GM06990 (cell line): ENCODE measurements around the gene RIPK4.

Experiments
- DNase-seq: peaks from one replicate; pipeline ENCODE4 v3.0.0-alpha.2; 2011; ENCODE audit not compliant: insufficient read length; ENCODE audit errors: extremely low read depth
- H3K27me3 ChIP-seq: replicated peaks from 2 replicates; pipeline ENCODE4 v1.6.0; 2011; ENCODE audit warnings: low read length; ENCODE audit not compliant: control insufficient read depth, insufficient read depth
- H3K36me3 ChIP-seq: 2 replicates; pipeline ENCODE4 v1.5.1; 2011; ENCODE audit warnings: low read length; ENCODE audit not compliant: control insufficient read depth, insufficient read depth
- H3K4me3 ChIP-seq: replicated peaks from 2 replicates; pipeline ENCODE4 v1.5.1; 2011; ENCODE audit warnings: low read depth, mild to moderate bottlenecking, control low read depth, low read length
- TF ChIP-seq, protein P1 (sequence below): IDR thresholded peaks from 2 replicates; pipeline ENCODE4 v1.5.1; 2011; ENCODE audit warnings: low read length, control low read depth, mild to moderate bottlenecking, inconsistent platforms; ENCODE audit not compliant: insufficient read depth, poor library complexity, severe bottlenecking

Gene RIPK4

DNA sequence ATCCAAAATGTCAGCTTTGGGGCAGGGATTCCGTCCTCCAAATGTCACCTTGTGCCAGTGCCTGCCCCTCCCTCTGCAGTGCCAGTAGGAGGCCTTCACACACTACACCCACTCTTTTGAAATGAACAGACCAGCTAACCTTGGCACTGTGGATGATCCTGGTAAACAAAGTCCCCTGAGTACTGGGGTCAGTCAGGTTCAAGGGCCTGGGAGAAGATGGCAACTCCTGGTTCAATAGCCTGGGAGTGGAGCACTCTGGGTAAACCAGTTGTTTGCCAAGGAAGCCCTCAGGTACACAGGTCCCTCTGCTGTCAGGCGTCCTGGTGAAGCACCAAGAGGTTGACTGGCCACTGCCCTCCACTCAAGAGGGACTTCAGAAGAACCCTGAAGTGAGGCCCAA lies 30.4 kb downstream of the RIPK4 start:
- TF ChIP-seq, protein P1, sequence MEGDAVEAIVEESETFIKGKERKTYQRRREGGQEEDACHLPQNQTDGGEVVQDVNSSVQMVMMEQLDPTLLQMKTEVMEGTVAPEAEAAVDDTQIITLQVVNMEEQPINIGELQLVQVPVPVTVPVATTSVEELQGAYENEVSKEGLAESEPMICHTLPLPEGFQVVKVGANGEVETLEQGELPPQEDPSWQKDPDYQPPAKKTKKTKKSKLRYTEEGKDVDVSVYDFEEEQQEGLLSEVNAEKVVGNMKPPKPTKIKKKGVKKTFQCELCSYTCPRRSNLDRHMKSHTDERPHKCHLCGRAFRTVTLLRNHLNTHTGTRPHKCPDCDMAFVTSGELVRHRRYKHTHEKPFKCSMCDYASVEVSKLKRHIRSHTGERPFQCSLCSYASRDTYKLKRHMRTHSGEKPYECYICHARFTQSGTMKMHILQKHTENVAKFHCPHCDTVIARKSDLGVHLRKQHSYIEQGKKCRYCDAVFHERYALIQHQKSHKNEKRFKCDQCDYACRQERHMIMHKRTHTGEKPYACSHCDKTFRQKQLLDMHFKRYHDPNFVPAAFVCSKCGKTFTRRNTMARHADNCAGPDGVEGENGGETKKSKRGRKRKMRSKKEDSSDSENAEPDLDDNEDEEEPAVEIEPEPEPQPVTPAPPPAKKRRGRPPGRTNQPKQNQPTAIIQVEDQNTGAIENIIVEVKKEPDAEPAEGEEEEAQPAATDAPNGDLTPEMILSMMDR: no peak
- Histone ChIP-seq H3K36me3 (no peaks in the 10 kb centered on the region), H3K4me3 (no peak overlapping the region), H3K27me3 (no peaks in the 10 kb centered on the region; the same call in 1 of the 2 replicates)
- DNase-seq: no peak

DNA sequence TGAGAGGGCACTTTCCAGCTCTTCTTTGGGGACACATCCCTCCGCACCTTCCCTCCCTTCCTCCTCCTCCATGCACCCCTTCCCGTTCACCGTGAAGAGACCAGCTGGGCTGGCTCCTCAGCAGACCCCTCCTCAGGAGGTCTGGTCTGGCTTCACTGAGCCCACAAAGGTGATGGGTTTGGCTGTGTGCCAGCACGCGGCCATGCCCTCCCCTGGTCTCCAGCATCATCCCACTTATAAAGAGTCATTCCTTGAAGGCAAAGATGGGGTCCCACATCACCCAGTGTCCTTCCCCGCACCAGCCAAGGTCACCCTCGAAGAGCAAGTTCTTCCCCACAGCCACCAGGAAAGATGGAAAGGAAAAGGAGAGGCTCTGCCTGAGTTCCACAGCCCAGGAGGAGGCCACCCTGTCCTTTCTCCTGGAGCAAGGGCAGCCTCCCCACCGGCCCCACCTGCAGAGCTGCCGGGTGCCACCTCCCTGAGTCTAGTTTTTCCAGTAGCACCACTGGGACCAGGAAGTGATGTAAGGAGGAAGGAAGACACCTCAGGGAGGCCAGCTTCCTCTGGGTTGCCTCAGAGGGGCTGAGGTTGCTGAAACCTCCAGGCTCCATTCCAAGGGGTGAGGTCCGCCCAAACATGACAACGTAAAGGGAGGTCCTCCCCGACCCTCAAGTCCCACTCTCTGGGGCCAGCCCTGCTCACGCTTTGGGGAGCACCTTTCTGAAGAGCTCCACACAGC lies 32.7 kb downstream of the RIPK4 start:
- TF ChIP-seq, protein P1: no peak
- DNase-seq: no peak

DNA sequence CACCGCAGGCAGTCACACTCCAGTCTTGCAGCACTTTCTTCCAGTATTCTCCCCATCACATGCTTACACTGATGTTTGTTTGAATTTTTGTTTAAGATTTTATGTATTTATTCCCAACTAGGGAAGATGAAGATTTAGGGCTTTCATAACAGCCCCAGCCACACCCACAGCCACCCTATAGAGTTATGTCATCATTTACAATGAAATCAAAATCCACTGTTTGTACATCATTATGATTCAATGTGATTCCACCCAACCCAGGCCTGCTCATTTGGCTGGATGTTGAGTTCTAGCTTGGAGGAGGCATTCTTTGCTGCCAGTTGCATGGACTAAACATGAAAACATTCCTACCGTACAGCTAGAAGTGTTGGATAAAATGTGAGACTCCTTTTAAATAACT lies 35.8 kb downstream of the RIPK4 start:
- TF ChIP-seq, protein P1: no peak
- Histone ChIP-seq H3K4me3 (no peak overlapping the region), H3K36me3 (no peaks in the 10 kb centered on the region), H3K27me3 (no peaks in the 10 kb centered on the region; the same call in 1 of the 2 replicates)
- no peak for DNase-seq

More for the DNA sequence above, 32.7 kb downstream of the RIPK4 start:
- H3K36me3 ChIP-seq: no peaks in the 10 kb centered on the region
- no peaks in the 10 kb centered on the region; the same call in 1 of the 2 replicates for H3K27me3 ChIP-seq
- H3K4me3 ChIP-seq: no peak overlapping the region

DNA sequence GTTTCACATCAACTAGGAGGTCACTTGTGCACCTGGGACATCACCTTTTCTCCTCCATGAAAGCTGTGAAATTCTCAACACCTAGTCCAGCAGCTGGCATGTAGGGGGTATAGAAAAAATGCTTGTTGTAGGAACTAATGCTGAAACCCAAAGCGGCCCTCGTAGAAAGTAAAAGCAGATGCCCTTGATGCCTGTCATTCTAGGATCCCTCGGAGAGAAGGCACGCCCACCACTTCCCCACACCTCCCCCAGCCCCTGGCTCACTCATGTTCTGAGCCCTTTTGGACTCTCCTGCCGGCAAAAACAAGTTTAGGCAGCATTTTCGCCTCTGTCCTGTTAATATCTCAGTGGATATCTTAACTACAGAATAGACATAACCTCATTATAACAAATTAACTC lies 36.5 kb downstream of the RIPK4 start:
- TF ChIP-seq, protein P1: no peak
- no peak for DNase-seq
- H3K36me3 ChIP-seq: no peaks in the 10 kb centered on the region
- H3K27me3 ChIP-seq: no peaks in the 10 kb centered on the region; the same call in 1 of the 2 replicates
- H3K4me3 ChIP-seq: no peak overlapping the region

DNA sequence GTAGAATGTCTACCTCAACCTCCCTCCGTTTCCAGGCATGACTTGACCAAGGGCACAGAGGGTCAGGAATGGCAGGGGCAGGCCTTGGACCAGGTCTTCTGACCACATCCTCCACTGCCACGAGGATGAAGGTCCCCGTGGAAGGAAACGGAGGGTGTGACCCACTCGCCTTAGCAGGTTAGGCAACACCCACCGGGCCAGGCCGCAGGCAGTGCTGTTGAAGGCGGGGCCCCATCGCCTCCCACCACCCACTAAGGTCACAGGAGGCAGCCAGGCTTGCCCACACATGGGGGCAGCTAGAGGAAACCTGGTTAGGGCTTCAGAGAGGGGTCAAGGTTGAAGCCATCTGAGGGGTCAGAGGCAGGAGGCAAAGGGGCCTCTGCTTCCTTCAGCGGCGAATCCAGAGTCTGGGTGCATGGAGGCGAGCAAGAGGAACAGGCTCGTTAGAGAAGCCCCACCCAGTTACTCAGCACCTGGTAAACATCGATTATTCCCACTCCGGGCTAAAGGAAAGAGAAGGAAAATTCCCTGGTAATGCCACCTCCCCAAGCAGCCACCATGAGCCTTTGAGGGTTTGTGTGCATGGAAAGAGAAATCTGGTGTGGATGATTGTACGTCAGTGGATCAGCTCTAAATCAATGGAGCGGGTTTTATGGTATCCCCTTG lies 37.0 kb downstream of the RIPK4 start:
- no peak for DNase-seq
- Histone ChIP-seq H3K4me3 (no peak overlapping the region), H3K27me3 (no peaks in the 10 kb centered on the region; the same call in 1 of the 2 replicates), H3K36me3 (no peaks in the 10 kb centered on the region)
- TF ChIP-seq, protein P1: no peak
